Colon (tissue), 2 donors: ENCODE results near the gene NAGS.
"Not testable (repeated sequence)": the region's sequence is repeated elsewhere in the genome, so short reads cannot be mapped to it uniquely, and the experiment has no call there.

Source experiments
- FAIRE-seq: peaks from 2 replicates; lab custom pipeline; 2012; peaks lifted over from hg19 to GRCh38; lab: Jason Lieb, UNC
- donor health status: control.
- donor health status: control.

Gene NAGS

DNA sequence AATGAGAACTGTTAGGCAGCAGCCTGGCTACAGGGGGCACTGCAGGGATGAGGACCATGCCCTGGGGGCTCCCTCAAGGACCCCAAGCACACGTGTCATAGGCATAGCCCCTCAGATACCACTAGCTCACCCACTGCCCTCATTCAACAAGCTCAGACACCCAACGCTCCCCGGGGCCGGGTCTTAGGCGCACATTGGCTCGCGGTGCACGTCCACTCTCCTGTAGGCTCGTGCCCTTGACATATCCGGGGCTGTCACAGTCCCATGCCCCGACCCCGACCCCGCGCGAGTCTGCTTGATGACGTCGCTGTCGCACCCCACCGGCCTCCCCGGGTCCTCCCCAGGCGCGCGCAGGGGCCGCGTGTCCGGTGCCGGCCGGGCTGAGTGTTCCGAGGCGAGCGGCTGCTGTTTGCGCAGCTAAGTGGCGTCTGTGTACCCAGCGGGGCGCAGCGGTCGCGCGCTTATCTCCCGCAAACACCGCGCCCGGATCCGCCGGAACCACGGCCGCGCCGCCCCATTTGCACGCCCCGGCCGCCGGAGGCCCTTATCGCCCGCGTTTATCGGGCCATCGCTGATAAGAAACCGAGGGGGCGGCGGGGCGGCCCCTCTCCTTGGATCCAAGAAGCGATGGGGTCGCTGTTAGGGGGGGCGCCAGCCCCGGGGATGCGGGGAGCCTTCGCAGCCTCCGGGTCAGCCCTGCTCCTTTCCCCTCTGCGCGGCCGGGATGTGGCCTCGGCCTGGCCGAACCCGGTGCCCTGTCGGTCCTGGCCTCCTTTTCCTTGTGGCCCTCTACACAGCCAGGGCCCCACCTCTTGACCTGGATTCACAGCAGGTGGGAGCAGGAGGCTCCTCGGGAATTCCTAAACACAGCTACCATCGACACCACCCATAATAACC lies 20.7 kb upstream of the NAGS start:
- no peak for FAIRE-seq

DNA sequence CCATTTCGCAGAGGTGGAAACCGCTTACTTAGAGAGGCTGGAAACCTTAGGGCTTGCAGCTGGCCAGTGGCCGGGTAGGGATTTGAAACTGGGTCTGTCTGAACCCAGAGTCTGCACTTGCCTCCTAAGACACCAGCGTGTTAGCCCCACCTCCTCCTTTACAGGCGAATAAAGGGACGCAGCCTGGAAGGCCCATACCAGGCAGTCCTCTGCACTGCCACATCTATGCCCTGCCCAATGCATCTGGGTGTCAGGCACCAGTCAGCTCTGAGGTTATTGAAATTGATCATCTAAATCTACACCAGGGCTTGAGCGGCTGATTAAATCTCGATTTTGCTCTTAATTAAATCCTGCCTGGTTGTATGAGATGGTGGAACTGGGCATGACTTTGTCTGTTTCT lies 19.9 kb upstream of the NAGS start:
- FAIRE-seq: no peak

GRCh38 chr17:43986225-43986981 lies 18.0 kb upstream of the NAGS start:
- FAIRE-seq: no peak

GRCh38 chr17:43987131-43988021 lies 17.0 kb upstream of the NAGS start:
- FAIRE-seq: no peak

- no peak for FAIRE-seq
Measured at GRCh38 chr17:43988301-43988700, 16.1 kb upstream of the NAGS start.

DNA sequence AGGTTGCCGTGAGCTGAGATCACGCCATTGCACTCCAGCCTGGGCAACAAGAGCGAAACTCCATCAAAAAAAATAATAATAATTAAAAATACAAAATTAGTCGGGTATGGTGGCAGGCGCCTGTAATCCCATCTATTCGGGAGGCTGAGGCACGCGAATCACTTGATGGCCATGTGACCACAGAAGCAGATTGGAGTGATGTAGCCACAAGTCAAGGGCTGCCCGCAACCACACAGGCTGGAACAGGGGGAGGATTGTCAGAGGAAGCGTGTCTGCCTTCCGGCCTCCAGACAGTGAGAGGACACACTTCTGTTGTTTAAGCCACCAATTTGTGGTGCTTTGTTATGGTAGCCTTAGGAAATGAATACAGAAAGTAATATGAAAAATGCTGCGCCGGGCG lies 11.8 kb upstream of the NAGS start:
- FAIRE-seq: no peak

DNA sequence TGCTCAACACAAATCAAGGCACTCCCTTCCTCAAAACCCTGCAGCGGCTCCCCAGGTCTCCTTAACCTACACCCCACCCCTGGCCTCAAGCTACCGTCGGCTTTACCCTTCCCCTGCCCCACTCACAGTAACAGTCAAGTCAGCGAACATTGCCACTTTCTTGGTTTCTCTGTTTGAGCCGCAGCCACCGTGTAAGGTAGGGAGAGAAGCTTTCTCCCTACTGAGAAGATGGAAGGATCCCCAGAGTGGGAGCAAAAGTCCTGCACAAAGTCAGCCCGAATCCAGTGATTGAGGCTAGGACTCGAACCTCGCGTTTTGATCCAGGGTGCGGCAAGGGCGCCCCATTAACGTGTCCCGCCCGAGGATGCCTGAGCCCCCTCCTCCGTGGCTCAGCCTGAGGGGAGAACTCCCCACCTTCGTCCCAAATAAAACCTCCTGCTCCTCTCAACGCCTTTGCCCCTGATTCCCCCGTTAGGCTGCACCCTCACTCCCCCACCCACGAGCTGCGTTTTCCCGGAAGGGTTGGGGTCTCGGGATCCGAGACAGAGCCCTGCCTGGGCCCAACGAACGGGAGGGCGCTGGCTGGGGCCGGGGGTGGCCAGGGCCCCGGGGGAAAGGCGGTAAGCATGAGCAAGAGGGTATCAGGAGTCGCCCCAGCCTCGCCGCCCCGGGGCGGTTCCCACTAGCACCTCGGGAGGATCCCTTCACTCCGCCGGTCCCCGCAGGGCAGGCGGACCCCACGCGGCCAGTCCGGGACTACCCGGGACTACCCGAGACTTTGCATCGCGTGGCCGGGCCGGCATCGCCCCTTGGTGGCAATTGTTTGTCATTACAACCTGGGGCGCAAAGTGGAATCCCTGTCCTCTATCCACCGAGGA lies 9.9 kb upstream of the NAGS start:
- FAIRE-seq: no peak

DNA sequence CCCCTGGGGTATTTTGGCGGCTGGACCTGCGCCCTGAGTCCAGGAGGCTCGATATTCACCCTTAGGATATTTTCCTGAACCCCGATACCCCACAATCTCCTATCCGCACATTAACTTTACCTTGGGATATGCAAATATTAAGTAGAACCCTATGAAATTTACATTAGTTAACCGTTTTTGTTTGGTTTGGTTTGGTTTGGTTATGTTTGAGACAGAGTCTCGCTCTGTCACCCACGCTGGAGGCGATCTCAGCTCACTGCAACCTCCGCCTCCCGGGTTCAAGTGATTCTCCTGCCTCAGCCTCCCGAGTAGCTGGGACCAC lies 9.3 kb upstream of the NAGS start:
- FAIRE-seq: no peak

DNA sequence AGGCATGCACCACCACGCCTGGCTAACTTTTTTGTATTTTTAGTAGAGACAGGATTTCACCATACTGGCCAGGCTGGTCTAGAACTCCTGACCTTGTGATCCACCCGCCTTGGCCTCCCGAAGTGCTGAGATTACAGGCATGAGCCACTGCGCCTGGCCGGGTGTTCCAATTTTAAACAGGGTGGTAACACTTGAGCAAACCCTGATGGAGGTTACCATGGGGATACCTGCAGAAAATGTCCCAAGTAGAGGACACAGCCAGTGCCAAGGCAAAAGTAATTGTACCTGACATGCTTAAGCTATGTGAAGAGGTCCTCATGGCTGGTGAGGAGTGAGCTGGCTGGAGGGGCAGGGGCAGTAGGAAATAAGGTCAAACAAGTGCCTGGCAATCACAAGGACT lies 7.2 kb upstream of the NAGS start:
- FAIRE-seq: not testable (repeated sequence)

GRCh38 chr17:43998552-43998951 lies 5.9 kb upstream of the NAGS start:
- no peak for FAIRE-seq

DNA sequence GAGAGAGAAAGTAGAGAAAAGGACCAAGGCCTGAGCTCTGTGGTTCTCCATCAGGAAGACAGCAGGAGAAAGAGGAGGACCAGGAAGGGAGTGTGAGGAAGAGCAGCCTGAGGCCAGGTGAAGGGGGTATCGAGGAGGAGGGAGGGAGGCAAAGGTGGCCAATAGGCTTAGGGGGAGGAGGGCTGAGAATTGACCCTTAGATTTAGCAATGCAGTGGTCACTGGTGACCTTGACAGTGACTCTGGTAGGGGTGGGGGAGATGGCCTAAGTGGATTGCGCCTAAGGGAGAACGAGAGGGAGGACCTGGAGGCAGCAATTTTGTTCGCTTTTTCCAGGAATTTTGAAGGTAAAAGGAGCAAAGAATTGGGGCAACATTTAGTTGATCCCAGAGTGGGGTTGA lies 5.4 kb upstream of the NAGS start:
- FAIRE-seq: no peak

- no peak for FAIRE-seq
Measured at GRCh38 chr17:44000141-44000860, 4.1 kb upstream of the NAGS start.

- no peak for FAIRE-seq
Measured at GRCh38 chr17:44000871-44001460, 3.5 kb upstream of the NAGS start.

GRCh38 chr17:44001461-44001920 lies 2.9 kb upstream of the NAGS start:
- FAIRE-seq: no peak

DNA sequence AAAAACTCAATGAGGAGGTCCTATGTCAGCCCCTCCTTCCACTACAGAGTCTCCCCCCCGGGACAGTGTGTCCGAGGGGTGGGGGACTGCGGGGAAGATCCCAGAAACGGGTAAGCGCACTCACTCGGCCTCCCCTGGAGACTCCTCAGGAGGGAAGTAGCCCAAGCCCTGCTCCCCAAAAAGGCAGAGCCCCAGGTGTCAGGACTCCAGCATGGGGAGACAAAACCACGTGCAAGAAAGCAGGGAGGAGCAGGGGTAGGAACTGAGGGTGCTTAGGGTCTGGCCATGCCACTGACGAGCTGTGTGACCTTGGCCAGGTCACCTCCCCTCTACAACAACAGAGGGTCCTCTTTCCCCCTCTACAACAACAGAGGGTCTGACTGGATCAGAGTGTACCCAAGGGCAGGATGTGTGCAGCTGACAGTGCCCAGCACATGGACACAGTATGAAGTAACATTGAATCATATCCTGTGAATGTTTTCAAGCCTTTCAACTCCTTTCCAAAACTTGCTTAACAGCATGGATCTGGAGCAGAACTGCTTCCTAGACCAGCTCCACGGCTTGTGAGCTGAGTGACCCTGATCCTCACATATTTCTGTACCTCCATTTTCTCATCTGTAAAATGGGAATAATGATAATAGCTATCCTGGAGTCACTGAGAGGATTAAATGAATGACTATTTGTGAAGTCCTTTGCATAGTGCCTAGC lies 2.1 kb upstream of the NAGS start:
- FAIRE-seq: no peak

- no peak for FAIRE-seq
Measured at GRCh38 chr17:44004761-44005526, 522 bp downstream of the NAGS start.

GRCh38 chr17:44005527-44006271 lies 1.3 kb downstream of the NAGS start:
- no peak for FAIRE-seq

- FAIRE-seq: no peak
Measured at GRCh38 chr17:44006272-44006597, 1.8 kb downstream of the NAGS start.
